Nucleus accumbens (tissue), 56 donors: ENCODE data around the gene SLC46A3.
A peak's percentile ranks its signal among the peaks of the same experiment; 100 is the strongest.
"Not testable (repeated sequence)": the region's sequence is repeated elsewhere in the genome, so short reads cannot be mapped to it uniquely, and the experiment has no call there.

Experiments
- DNase-seq, 56 donors: peaks; one replicate each; lab custom pipeline; 2025; lab: John Stamatoyannopoulos, UW

The SLC46A3 gene

DNA sequence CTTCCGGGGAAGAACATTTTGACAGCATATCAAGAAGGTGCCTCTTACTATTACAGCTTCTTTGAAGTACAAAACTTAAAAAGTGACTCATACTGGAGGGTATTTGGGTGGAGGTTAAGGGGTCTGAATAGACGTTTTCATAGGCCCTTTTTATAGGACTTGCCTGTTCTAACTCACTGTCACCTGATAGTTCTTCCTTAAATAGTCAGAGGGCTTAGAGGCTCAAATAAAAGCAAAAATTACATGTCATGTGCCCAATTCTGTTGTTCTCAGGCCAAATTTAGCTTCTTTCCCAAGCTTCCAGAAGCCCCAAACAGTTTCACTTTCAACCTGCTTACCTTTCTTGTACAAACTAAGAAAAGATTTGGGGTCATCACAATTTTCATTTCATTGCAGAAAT is 16.1 kb upstream of the SLC46A3 start:
- no peak for DNase-seq

- DNase-seq = no peak
Measured at GRCh38 chr13:28730762-28731161, 12.0 kb upstream of the SLC46A3 start.

GRCh38 chr13:28729541-28729940 is 10.8 kb upstream of the SLC46A3 start:
- no peak for DNase-seq

GRCh38 chr13:28728642-28729041 is 9.9 kb upstream of the SLC46A3 start:
- no peak for DNase-seq

GRCh38 chr13:28725046-28725610 is 6.4 kb upstream of the SLC46A3 start:
- no peak for DNase-seq

- DNase-seq = no peak
Measured at GRCh38 chr13:28723806-28724205, 5.0 kb upstream of the SLC46A3 start.

DNA sequence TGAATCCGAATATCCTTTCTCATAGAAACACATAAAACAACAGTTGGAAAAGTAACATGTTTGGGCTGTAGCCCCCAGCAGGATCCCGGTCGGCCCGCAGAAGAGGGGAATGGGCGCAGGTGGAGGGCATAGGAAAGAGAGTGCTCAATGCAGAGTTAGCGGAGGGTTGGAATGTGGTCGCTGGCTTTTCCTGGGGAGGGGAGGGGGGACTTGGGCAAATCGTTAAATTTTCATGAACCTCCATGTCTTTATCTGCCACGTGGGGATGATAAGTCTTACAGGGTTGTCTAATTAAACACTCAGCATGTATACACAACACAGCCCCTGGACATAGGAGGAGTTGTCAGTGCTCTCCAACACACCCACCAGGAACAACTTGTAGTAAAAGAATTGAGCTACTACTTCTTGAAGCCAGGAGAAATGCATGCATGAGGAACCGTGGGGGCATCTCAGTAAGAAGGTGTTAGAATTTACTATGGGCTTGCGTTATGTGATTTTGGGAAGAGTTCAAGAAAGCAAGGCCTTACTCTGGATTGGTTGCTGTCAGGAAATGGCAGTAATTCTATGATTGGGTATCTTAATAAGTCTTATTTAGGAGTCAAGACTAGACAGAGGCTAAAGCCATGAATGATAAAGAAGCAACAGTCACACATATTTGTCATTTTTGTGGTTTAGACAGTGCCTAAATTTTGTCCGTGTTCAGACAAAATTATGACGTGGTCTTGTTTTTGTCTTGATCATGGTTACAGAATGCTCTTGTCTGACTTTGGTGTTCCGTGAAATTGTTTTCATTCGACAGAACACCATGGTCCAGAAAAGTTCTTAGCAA is 671 bp upstream of the SLC46A3 start:
- no peak for DNase-seq

DNA sequence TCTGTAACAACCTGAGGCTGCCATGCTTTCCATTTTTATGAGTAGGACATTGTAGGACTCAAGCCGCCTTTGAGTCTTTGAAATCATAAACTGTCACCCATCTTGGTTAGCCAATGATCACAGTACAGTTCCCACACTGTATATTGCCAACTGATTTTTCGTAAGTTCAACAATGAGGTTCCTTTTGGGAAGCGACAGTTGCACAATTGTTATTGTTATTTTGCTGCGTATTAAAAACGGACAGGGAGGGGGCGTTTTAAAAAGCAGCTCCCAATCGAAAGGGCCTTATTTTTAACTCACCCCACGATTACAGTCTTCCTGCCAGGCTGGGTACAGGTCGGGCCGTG is 601 bp downstream of the SLC46A3 start:
- DNase-seq = no peak

- no peak for DNase-seq
Measured at GRCh38 chr13:28717170-28717569, 1.6 kb downstream of the SLC46A3 start.

DNA sequence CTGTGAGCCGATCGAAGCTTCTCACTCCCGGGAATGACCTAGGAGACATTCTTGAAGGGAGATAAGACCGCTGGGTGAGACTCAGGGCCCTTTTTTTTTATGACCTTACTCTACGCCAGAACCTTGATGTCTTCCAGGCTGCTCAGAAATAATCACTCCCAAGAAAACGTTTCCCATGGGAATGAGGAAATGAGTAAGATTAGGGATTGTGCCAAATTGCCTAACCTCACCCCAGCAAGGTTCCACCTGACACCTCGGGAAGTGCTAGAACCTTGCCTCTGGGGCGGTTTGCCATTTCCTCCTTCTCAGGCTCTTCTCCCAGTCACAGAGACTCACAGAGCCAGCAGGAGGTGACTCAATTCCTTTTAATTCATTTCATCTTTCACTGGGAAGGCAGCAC is 2.3 kb downstream of the SLC46A3 start:
- DNase-seq = no peak

GRCh38 chr13:28714651-28715050 is 4.1 kb downstream of the SLC46A3 start:
- DNase-seq = no peak

GRCh38 chr13:28710161-28710560 is 8.6 kb downstream of the SLC46A3 start:
- no peak for DNase-seq

- DNase-seq = peak in 1 of 56 donors; percentile 2
Measured at GRCh38 chr13:28707629-28708427, 10.9 kb downstream of the SLC46A3 start.

GRCh38 chr13:28705461-28706083 is 13.2 kb downstream of the SLC46A3 start:
- no peak for DNase-seq

GRCh38 chr13:28704919-28705318 is 13.9 kb downstream of the SLC46A3 start:
- DNase-seq = no peak

DNA sequence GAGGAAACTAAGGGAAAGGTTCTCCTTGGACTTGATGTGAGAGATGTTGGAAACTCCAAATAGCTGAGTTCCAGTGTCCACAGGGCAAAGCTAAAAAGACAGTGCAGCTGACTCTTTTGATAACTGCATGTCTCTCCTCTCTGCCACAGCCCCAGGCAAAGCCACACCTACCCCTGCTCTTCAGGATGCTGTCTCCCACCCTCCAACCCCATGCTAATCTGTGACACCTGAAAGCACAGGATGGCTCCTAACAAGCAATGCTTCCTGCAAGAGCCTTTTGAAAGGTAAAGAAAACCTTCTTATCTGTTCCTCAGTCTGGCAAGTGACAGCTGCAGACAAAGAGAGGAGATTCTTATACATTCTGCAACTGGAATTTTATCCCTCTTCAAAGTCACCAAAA is 14.5 kb downstream of the SLC46A3 start:
- DNase-seq = no peak

- no peak for DNase-seq
Measured at GRCh38 chr13:28699246-28699645, 19.5 kb downstream of the SLC46A3 start.

- DNase-seq = no peak
Measured at GRCh38 chr13:28697441-28697840, 21.3 kb downstream of the SLC46A3 start.

GRCh38 chr13:28693605-28694491 is 24.9 kb downstream of the SLC46A3 start:
- DNase-seq = not testable (repeated sequence)

GRCh38 chr13:28685892-28686291 is 32.9 kb downstream of the SLC46A3 start:
- DNase-seq = no peak
